ENCODE measurements around the gene BPIFB4. TPM values are rescaled to one million over a fixed set of nuclear protein-coding genes. Genes with fewer than 3 reads are reported as not detected.

Gene BPIFB4
- total and polyA plus RNA-seq, 2 donors (not counting 1 experiment from before 2014, with no cell fraction given) = not detected

- H3K9ac ChIP-seq (ENCODE audit: low read length) = no peak overlapping the region
- WGBS (ENCODE audit: insufficient coverage) = no CpG with 5 or more reads among the region's 3 CpGs
- no peak for ATAC-seq (ENCODE audit: low read depth)
- intact Hi-C loops (cut with micrococcal nuclease) = no loop called here
- ChIA-PET POLR2A (no interaction called here), CTCF (no interaction called here)
- H3K4me1 Mint-ChIP-seq = no peaks in the 10 kb centered on the region
- no peak overlapping the region for H3K4me3 Mint-ChIP-seq
- no peaks in the 10 kb centered on the region for H3K79me2 ChIP-seq (ENCODE audit: control insufficient read depth, insufficient read depth, low read length)
- H3K36me3 ChIP-seq (replicated peaks in 1 of 2; ENCODE audit: control extremely low read depth in 1 of 2, control insufficient read depth in 1 of 2, extremely low read depth in 1 of 2, insufficient read depth in 2 of 2, low read length in 1 of 2) = no peaks in the 10 kb centered on the region
- no peak for DNase-seq
- H3K27ac ChIP-seq (ENCODE audit: low read length in 2 of 2) = no peak overlapping the region
- no peak overlapping the region for H2AFZ ChIP-seq (ENCODE audit: insufficient read depth, low read depth, low read length, poor library complexity, severe bottlenecking)
- peaks cover 0 to 38% (median 13%) of the 10 kb centered on the region in 3 donors for H3K9me3 ChIP-seq (ENCODE audit: control extremely low read depth in 1 of 3, control insufficient read depth in 2 of 3, insufficient read depth in 1 of 3, low read length in 2 of 3)
- H3K4me2 ChIP-seq (replicated peaks; ENCODE audit: low read depth, low read length, poor library complexity, severe bottlenecking) = no peak overlapping the region
- H3K27me3 ChIP-seq (replicated peaks in 1 of 4; ENCODE audit: control extremely low read depth in 1 of 4, control insufficient read depth in 3 of 4, insufficient read depth in 4 of 4, low read length in 3 of 4) = no peaks in the 10 kb centered on the region
- H3K27ac Mint-ChIP-seq = no peak overlapping the region
- H3K9me3 Mint-ChIP-seq (ENCODE audit: insufficient read depth) = peaks cover 14% of the 10 kb centered on the region
- no peaks in the 10 kb centered on the region for H3K27me3 Mint-ChIP-seq
- H3K4me3 ChIP-seq (ENCODE audit: control extremely low read depth in 1 of 5, extremely low read depth in 1 of 5, insufficient read depth in 1 of 5, low read depth in 2 of 5, low read length in 4 of 5) = no peak overlapping the region
- H4K20me1 ChIP-seq (ENCODE audit: control insufficient read depth, insufficient read depth, low read length, poor library complexity, severe bottlenecking) = no peaks in the 10 kb centered on the region
- H3K4me1 ChIP-seq (ENCODE audit: control insufficient read depth in 2 of 2, insufficient read depth in 2 of 2, low read length in 2 of 2) = no peaks in the 10 kb centered on the region
- no peak for TF ChIP-seq EZH2 (IDR thresholded peaks at IDR 0.05; ENCODE audit: borderline replicate concordance, insufficient read depth, low read depth, low read length, poor library complexity, severe bottlenecking)
- no peak for TF ChIP-seq CTCF (IDR thresholded peaks at IDR 0.05)
Measured at GRCh38 chr20:33046412-33046811, 33.0 kb upstream of the BPIFB4 start.

- no peak for DNase-seq
- Histone ChIP-seq H3K27me3 (replicated peaks in 1 of 4; ENCODE audit: control extremely low read depth in 1 of 4, control insufficient read depth in 3 of 4, insufficient read depth in 4 of 4, low read length in 3 of 4) (no peaks in the 10 kb centered on the region), H3K27ac (ENCODE audit: low read length in 2 of 2) (no peak overlapping the region), H3K36me3 (replicated peaks in 1 of 2; ENCODE audit: control extremely low read depth in 1 of 2, control insufficient read depth in 1 of 2, extremely low read depth in 1 of 2, insufficient read depth in 2 of 2, low read length in 1 of 2) (no peaks in the 10 kb centered on the region), H3K4me3 (ENCODE audit: control extremely low read depth in 1 of 5, extremely low read depth in 1 of 5, insufficient read depth in 1 of 5, low read depth in 2 of 5, low read length in 4 of 5) (no peak overlapping the region), H3K4me2 (replicated peaks; ENCODE audit: low read depth, low read length, poor library complexity, severe bottlenecking) (no peak overlapping the region), H2AFZ (ENCODE audit: insufficient read depth, low read depth, low read length, poor library complexity, severe bottlenecking) (no peak overlapping the region), H3K4me1 (ENCODE audit: control insufficient read depth in 2 of 2, insufficient read depth in 2 of 2, low read length in 2 of 2) (no peaks in the 10 kb centered on the region), H3K79me2 (ENCODE audit: control insufficient read depth, insufficient read depth, low read length) (no peaks in the 10 kb centered on the region), H3K9ac (ENCODE audit: low read length) (no peak overlapping the region), H4K20me1 (ENCODE audit: control insufficient read depth, insufficient read depth, low read length, poor library complexity, severe bottlenecking) (no peaks in the 10 kb centered on the region), H3K9me3 (ENCODE audit: control extremely low read depth in 1 of 3, control insufficient read depth in 2 of 3, insufficient read depth in 1 of 3, low read length in 2 of 3) (peaks cover 0 to 10% (median 2%) of the 10 kb centered on the region in 3 donors)
- intact Hi-C loops (cut with micrococcal nuclease) = no loop called here
- TF ChIP-seq EZH2 (IDR thresholded peaks at IDR 0.05; ENCODE audit: borderline replicate concordance, insufficient read depth, low read depth, low read length, poor library complexity, severe bottlenecking) = no peak
- TF ChIP-seq CTCF (IDR thresholded peaks at IDR 0.05) = no peak
- no peak overlapping the region for H3K27ac Mint-ChIP-seq
- no peaks in the 10 kb centered on the region for H3K27me3 Mint-ChIP-seq
- no peaks in the 10 kb centered on the region for H3K4me1 Mint-ChIP-seq
- 73% methylated on average over 4 of the region's 4 CpGs for WGBS (ENCODE audit: insufficient coverage)
- H3K4me3 Mint-ChIP-seq = no peak overlapping the region
- ChIA-PET POLR2A (no interaction called here), CTCF (no interaction called here)
- peaks cover 3% of the 10 kb centered on the region for H3K9me3 Mint-ChIP-seq (ENCODE audit: insufficient read depth)
- ATAC-seq (ENCODE audit: low read depth) = no peak
Measured at GRCh38 chr20:33051333-33051732, 28.1 kb upstream of the BPIFB4 start.
